SK-MEL-5 (cell line): ENCODE measurements around the gene C1GALT1. TPM values are rescaled to one million over a fixed set of nuclear protein-coding genes. Genes with fewer than 3 reads are reported as not detected.
A peak's percentile ranks its signal among the peaks of the same experiment; 100 is the strongest.
"Not testable (repeated sequence)": the region's sequence is repeated elsewhere in the genome, so short reads cannot be mapped to it uniquely, and the experiment has no call there.

Experiments used
- DNase-seq: peaks from one replicate; pipeline ENCODE4 v3.0.0-alpha.2; 2016; ENCODE audit warnings: low read depth, low spot score
- in situ Hi-C: cut with HindIII; loops from 2 replicates; pipeline ENCODE4 v1.10.0; 2016; ENCODE audit warnings: low sequenced_read_pairs, high pct_unique_total_duplicates, low pct_unique_long_range_greater_than_20kb
- total RNA-seq: library from RNA; depleted of rRNA; stranded (reverse); fragments of >200 nt; shearing (Covaris generic); gene quantifications from 2 replicates; pipeline ENCODE4 v1.2.3, GENCODE V29; 2014

Gene C1GALT1
- total RNA-seq, 1 experiment from 2014 or later, result 70.8 TPM

DNA sequence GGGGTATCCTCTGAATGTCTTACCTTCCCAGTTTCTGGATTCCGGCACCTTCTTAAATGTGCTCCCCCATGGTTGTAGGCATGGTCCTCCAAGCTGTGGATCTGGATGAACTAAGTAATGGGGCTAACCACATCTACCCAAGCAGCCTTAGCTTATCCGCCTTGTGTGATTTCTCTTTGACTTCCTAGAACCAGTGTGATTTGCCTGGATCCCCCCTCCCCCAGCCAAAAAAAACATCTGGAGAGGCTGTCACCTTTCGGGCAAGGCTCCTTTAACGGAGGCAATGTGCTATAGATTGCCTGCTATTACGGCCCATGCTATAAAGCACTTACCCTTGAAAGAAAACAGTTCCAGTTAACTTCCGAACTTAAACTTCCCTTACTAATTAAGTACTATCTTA lies 33.9 kb downstream of the C1GALT1 start:
- no peak for DNase-seq
- in situ Hi-C loops, result no loop called here

- in situ Hi-C loops, result no loop called here
- no peak for DNase-seq
Observed at GRCh38 chr7:7219216-7219615, 36.9 kb downstream of the C1GALT1 start.

DNA sequence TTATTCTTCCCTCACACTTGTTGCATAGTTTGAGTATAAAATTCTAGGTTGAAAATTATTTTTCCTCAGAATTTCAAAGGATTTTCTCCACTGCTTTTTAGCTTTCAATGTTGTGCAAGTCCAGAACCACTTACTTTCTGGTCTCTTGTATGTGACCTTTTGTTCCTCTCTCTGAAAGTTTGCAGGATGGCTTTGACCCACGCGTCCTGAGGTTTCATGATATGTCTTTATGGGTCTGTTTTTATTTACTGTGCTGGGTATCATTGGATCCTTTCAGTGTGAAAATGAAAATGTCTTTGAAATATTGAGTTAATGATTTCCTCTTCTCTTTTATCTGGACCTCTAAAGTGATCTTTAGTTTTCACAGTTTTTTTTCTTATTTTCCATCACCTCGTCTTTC lies 38.5 kb downstream of the C1GALT1 start:
- in situ Hi-C loops, result no loop called here
- DNase-seq, result no peak

DNA sequence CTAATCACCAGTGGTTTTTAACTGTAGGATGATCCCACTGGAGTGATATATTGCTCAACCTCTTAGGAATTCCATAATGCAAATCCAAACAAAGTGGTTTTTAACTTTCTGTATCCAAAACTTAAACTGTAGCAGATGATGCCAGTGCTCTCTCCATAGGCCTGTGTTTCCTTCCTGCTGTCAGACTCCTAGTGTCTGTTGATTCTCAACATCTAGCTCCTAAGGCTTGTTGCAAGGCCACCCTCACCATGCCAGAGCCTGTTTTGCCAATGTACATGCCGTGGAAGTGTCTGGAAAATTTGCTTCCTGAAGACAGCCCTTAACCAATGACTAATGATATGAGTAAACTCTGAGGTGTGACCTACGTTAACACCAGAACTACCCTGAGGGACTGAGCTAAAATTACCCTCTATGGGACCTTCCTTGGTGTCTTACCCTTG lies 39.3 kb downstream of the C1GALT1 start:
- in situ Hi-C loops, result no loop called here
- DNase-seq, result peak; percentile 20

GRCh38 chr7:7223250-7223649 lies 40.9 kb downstream of the C1GALT1 start:
- in situ Hi-C loops, result no loop called here
- no peak for DNase-seq

DNA sequence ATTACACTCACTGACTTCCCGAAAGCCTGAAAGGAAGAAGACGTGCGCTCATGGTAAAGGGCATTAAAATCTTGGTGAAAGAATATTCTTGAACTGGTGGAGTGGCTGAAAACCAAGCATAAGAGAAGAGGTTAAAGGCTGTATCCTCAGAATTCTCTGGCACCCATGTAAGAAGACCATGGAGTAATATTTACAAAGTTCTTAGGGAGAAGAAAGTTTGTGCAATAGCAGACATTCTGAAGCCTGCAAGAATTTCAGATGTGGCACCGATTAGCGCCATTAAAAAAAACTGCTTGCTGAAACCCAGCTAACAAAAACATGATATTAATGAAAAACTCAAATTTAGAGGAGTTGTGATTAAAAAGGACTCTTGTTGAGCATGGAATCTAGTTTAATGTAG lies 44.1 kb downstream of the C1GALT1 start:
- DNase-seq, result no peak

GRCh38 chr7:7228472-7228871 lies 46.1 kb downstream of the C1GALT1 start:
- no peak for DNase-seq
- in situ Hi-C loops, result no loop called here

More for the DNA sequence above, 44.1 kb downstream of the C1GALT1 start:
- in situ Hi-C loops, result no loop called here

- DNase-seq, result peak; percentile 86
- in situ Hi-C loops, result no loop called here
Observed at GRCh38 chr7:7228967-7229366, 46.6 kb downstream of the C1GALT1 start.

- no peak for DNase-seq
- in situ Hi-C loops, result no loop called here
Observed at GRCh38 chr7:7231000-7231399, 48.7 kb downstream of the C1GALT1 start.

DNA sequence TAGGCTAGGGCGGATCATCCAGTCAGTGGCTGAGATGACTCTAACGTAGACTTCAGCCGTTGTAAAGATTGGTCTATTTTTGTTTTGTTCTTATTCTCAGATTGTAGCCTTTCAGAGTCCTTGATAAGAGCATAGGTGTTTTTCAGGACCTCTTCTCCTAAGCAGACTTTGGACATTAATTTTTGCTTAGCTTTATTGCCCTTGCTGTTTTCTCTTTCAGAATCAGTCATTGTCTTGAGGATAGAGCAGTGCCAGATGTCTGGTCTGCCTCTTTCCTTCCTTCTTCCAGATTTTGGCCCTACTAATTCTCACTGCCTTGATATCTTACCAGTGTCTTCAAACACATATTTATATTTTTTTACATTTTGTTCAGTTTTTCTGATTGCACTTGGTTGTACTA lies 49.5 kb downstream of the C1GALT1 start:
- no peak for DNase-seq
- in situ Hi-C loops, result no loop called here

GRCh38 chr7:7235347-7235746 lies 53.0 kb downstream of the C1GALT1 start:
- no peak for DNase-seq
- in situ Hi-C loops, result no loop called here

- in situ Hi-C loops, result no loop called here
- no peak for DNase-seq
Observed at GRCh38 chr7:7236041-7236440, 53.7 kb downstream of the C1GALT1 start.

DNA sequence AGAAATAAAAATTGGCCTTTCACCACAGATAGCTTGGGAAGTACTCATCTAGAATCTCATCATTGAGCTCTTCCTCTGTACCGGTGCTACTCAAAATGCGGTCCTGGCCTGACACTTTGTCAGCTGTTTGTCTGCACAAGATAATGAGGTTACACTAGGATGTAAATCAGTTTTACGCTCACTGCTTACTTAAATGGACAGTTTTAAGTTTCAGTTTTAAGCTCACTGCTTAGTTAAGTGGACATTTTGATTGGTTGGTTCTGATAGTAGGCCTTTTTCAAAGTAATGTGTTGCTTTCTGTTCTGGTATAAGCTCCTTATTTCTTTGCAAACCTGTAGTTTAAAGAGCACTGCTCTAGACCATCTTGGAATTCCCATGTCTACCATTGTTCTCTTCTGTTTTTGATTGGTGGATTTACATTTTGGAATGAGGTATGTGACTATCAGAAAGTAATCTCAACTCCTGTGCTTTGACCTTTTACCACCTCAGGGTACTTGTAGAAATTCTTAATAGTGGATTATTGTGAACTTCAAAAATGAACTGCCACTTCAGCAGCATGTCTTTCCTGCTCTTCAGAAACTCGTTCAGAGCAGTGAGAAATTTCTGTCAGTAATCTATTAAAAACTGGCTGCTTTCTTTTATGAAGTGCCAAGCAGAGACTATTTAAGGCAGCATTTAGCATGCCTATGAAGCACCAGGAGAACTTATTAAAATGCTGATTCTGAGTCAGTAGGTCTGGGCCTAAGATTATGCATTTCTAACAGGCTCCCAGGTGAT lies 55.0 kb downstream of the C1GALT1 start:
- in situ Hi-C loops, result no loop called here
- no peak for DNase-seq

GRCh38 chr7:7237978-7238267 lies 55.6 kb downstream of the C1GALT1 start:
- DNase-seq, result no peak
- in situ Hi-C loops, result no loop called here

GRCh38 chr7:7239346-7239745 lies 57.0 kb downstream of the C1GALT1 start:
- DNase-seq, result no peak
- in situ Hi-C loops, result no loop called here

GRCh38 chr7:7242899-7243298 lies 60.6 kb downstream of the C1GALT1 start:
- in situ Hi-C loops, result no loop called here

DNA sequence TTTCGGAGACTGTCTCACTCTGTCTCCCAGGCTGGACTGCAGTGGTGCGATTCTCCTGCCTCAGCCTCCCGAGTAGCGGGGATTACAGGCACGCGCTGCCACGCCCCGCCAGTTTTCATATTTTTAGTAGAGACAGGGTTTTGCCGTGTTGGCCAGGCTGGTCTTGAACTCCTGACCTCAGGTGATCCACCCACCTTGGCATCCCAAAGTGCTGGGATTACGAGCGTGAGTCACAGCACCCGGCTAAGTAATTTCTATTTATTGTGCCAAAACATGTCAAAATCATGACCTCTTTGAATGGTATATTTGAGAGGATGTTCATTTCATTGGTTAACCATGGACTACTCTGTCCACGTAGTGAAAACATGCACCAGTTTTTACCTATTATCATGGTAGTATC lies 62.9 kb downstream of the C1GALT1 start:
- DNase-seq, in situ Hi-C loops: not testable (repeated sequence)

More at GRCh38 chr7:7242899-7243298, 60.6 kb downstream of the C1GALT1 start:
- no peak for DNase-seq

DNA sequence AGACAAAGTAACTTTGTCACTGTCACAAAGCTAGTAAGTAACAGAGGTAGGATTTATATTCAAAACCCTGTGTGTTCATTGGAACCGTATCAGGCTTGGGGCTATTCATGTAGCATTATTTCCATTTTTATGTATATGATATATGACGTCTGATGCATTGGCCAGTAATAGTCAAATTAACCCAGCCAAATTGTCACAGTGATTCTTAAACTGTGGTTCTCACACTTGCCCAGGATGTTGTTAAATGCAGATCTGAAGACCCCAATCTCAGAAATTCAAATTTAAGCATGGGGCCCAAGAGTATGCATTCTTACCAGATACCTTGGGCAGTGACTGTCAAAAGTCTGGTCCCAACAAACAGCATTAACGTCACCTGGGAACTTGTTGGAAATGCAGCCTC lies 63.9 kb downstream of the C1GALT1 start:
- in situ Hi-C loops, result no loop called here
- DNase-seq, result no peak

GRCh38 chr7:7247658-7248057 lies 65.3 kb downstream of the C1GALT1 start:
- in situ Hi-C loops, result no loop called here
- DNase-seq, result no peak

GRCh38 chr7:7249814-7250213 lies 67.5 kb downstream of the C1GALT1 start:
- no peak for DNase-seq
- in situ Hi-C loops, result no loop called here
